ENCODE data around the gene SUPT20HL1.

Gene SUPT20HL1

DNA sequence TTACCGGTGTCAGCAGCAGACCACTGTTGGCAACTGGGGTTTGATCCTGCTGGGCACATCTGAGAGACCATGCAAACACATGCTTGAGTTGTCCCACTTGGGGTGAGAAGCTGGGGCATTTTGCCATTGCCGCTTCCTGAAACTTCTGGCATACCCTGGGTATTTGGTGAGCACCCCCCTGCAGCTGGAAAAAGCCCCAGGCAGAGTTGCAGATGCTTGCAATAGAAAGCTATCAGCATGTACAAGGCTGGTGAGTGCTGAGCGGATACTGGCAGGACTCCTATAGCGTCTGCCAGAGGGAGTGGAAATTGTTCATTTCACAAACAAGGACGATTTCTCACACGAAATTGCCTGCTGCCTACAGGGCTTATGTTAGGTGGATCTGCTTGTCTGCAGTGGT lies 32.3 kb downstream of the SUPT20HL1 start:
- TF ChIP-seq, protein P1, sequence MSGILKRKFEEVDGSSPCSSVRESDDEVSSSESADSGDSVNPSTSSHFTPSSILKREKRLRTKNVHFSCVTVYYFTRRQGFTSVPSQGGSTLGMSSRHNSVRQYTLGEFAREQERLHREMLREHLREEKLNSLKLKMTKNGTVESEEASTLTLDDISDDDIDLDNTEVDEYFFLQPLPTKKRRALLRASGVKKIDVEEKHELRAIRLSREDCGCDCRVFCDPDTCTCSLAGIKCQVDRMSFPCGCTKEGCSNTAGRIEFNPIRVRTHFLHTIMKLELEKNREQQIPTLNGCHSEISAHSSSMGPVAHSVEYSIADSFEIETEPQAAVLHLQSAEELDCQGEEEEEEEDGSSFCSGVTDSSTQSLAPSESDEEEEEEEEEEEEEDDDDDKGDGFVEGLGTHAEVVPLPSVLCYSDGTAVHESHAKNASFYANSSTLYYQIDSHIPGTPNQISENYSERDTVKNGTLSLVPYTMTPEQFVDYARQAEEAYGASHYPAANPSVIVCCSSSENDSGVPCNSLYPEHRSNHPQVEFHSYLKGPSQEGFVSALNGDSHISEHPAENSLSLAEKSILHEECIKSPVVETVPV (CRISPR knock-in tag; IDR thresholded peaks at IDR 0.05) = no peak
- TF ChIP-seq CSDC2 (CRISPR knock-in tag; IDR thresholded peaks at IDR 0.05) (no peak), BACH2 (CRISPR knock-in tag; IDR thresholded peaks at IDR 0.05; ENCODE audit: borderline replicate concordance) (no peak), ZC3H10 (CRISPR knock-in tag; IDR thresholded peaks at IDR 0.05) (no peak), ISL1 (CRISPR knock-in tag; IDR thresholded peaks at IDR 0.05) (no peak), SNAI2 (CRISPR knock-in tag; IDR thresholded peaks at IDR 0.05) (no peak), POU6F1 (CRISPR knock-in tag; IDR thresholded peaks at IDR 0.05; ENCODE audit: borderline replicate concordance, low read depth) (no peak), PPARA (CRISPR knock-in tag; IDR thresholded peaks at IDR 0.05; ENCODE audit: borderline replicate concordance) (no peak), OSR1 (CRISPR knock-in tag; IDR thresholded peaks at IDR 0.05) (no peak), RARB (CRISPR knock-in tag; IDR thresholded peaks at IDR 0.05) (no peak), ZNF8 (CRISPR knock-in tag; IDR thresholded peaks at IDR 0.05) (no peak), CREB5 (CRISPR knock-in tag; IDR thresholded peaks at IDR 0.05; ENCODE audit: low read depth) (no peak), GLIS3 (CRISPR knock-in tag; IDR thresholded peaks at IDR 0.05) (no peak), TSHZ2 (CRISPR knock-in tag; IDR thresholded peaks at IDR 0.05) (no peak), PATZ1 (CRISPR knock-in tag; IDR thresholded peaks at IDR 0.05; ENCODE audit: borderline replicate concordance) (no peak)
- no peak for ATAC-seq

GRCh38 chrX:24395775-24396174 lies 35.3 kb downstream of the SUPT20HL1 start:
- TF ChIP-seq TCF4 (CRISPR knock-in tag; IDR thresholded peaks at IDR 0.05; ENCODE audit: borderline replicate concordance) (no peak), RARB (CRISPR knock-in tag; IDR thresholded peaks at IDR 0.05) (no peak), PATZ1 (CRISPR knock-in tag; IDR thresholded peaks at IDR 0.05; ENCODE audit: borderline replicate concordance) (no peak), ZC3H10 (CRISPR knock-in tag; IDR thresholded peaks at IDR 0.05) (no peak), ZNF8 (CRISPR knock-in tag; IDR thresholded peaks at IDR 0.05) (no peak), SNAI2 (CRISPR knock-in tag; IDR thresholded peaks at IDR 0.05) (no peak), TSHZ2 (CRISPR knock-in tag; IDR thresholded peaks at IDR 0.05) (no peak), TOX (CRISPR knock-in tag; IDR thresholded peaks at IDR 0.05; ENCODE audit: borderline replicate concordance) (no peak), ESRRG (CRISPR knock-in tag; IDR thresholded peaks at IDR 0.05) (no peak)
- ATAC-seq = peak; percentile 96
